ENCODE results near the gene CCDC92. TPM values are rescaled to one million over a fixed set of nuclear protein-coding genes. Genes with fewer than 3 reads are reported as not detected.

The CCDC92 gene
- total RNA-seq, 1 experiment from 2014 or later, result 53.7 TPM

GRCh38 chr12:123917337-123917850 is 55.2 kb downstream of the CCDC92 start:
- Histone ChIP-seq H3K27ac (ENCODE audit: low read length) (no peak overlapping the region), H3K4me3 (ENCODE audit: low read depth in 2 of 2, low read length in 2 of 2) (no peak overlapping the region), H3K36me3 (ENCODE audit: control insufficient read depth, insufficient read depth, low read length) (no peaks in the 10 kb centered on the region), H3K4me1 (ENCODE audit: control insufficient read depth, insufficient read depth, low read length) (no peaks in the 10 kb centered on the region), H3K27me3 (ENCODE audit: control insufficient read depth, insufficient read depth, low read length) (peaks cover 2% of the 10 kb centered on the region; the same call in 1 of the 2 replicates), H3K9me3 (ENCODE audit: control insufficient read depth, insufficient read depth, low read depth, low read length) (no peaks in the 10 kb centered on the region)
- ATAC-seq, result no peak
- no peak for TF ChIP-seq REST (IDR thresholded peaks at IDR 0.05; ENCODE audit: insufficient read depth in 1 of 2, low read depth in 2 of 2, low read length in 1 of 2)
- BruUV-seq (replicated peaks), result no TSS peak
- in situ Hi-C loops (cut with HindIII; ENCODE audit: low pct_unique_long_range_greater_than_20kb, low sequenced_read_pairs), result no loop called here
- POLR2A ChIA-PET, result no interaction called here
- intact Hi-C loops (cut with micrococcal nuclease; ENCODE audit: unreplicated experiment), result no loop called here
- DNase-seq (ENCODE audit: low read depth, low spot score), result no peak
- CTCF ChIA-PET, result no interaction called here

GRCh38 chr12:123916729-123917128 is 55.9 kb downstream of the CCDC92 start:
- no peak for ATAC-seq
- Histone ChIP-seq H3K36me3 (ENCODE audit: control insufficient read depth, insufficient read depth, low read length) (no peaks in the 10 kb centered on the region), H3K27ac (ENCODE audit: low read length) (no peak overlapping the region), H3K4me1 (ENCODE audit: control insufficient read depth, insufficient read depth, low read length) (no peaks in the 10 kb centered on the region), H3K27me3 (ENCODE audit: control insufficient read depth, insufficient read depth, low read length) (peaks cover 2% of the 10 kb centered on the region; the same call in 1 of the 2 replicates), H3K4me3 (ENCODE audit: low read depth in 2 of 2, low read length in 2 of 2) (no peak overlapping the region), H3K9me3 (ENCODE audit: control insufficient read depth, insufficient read depth, low read depth, low read length) (no peaks in the 10 kb centered on the region)
- no peak for DNase-seq (ENCODE audit: low read depth, low spot score)
- ChIA-PET POLR2A (no interaction called here), CTCF (no interaction called here)
- intact Hi-C loops (cut with micrococcal nuclease; ENCODE audit: unreplicated experiment) (no loop called here), in situ Hi-C loops (cut with HindIII; ENCODE audit: low pct_unique_long_range_greater_than_20kb, low sequenced_read_pairs) (no loop called here)
- TF ChIP-seq SIN3A (IDR thresholded peaks at IDR 0.05; ENCODE audit: borderline replicate concordance, insufficient read depth, low read depth, low read length) (no peak), TCF7L2 (IDR thresholded peaks at IDR 0.05; ENCODE audit: low read depth, low read length) (no peak), REST (IDR thresholded peaks at IDR 0.05; ENCODE audit: insufficient read depth in 1 of 2, low read depth in 2 of 2, low read length in 1 of 2) (no peak), CTCF (IDR thresholded peaks at IDR 0.05) (no peak), POLR2AphosphoS5 (IDR thresholded peaks at IDR 0.05; ENCODE audit: low read depth, low read length) (no peak)
- BruUV-seq (replicated peaks), result no TSS peak
